HCT116 (cell line): ENCODE results near the gene RNF151. TPM values are rescaled to one million over a fixed set of nuclear protein-coding genes. Genes with fewer than 3 reads are reported as not detected.

Experiments
- ATAC-seq: fragments of 200-7000 bp; cut with Tn5 transposase; 2 replicates; pipeline ENCODE4 v1.9.1; 2020; ENCODE audit warnings: mild to moderate bottlenecking, moderate library complexity
- BruUV-seq: library from RNA; stranded (reverse); fragments of 400-500 nt; replicated peaks from 2 replicates; lab custom pipeline; 2021; lab: Mats Ljungman, UMichigan
- CTCF ChIA-PET: fragments of 300-600 bp; sonication (Branson Sonifier 250); formaldehyde crosslinking; loops from one replicate; lab custom pipeline; 2021; ENCODE audit warnings: antibody characterized with exemption; lab: Charles Lee
- POLR2A ChIA-PET: fragments of 300-600, 350-600 bp; sonication (Branson Sonifier 250); formaldehyde crosslinking; loops from one replicate; lab custom pipeline; 2021; ENCODE audit warnings: antibody characterized with exemption; lab: Charles Lee
- RAD21 ChIA-PET, 2 experiments: fragments of 300-600 bp; sonication (Branson Sonifier 250); formaldehyde crosslinking; loops; one replicate each; lab custom pipeline; 2023; ENCODE audit warnings: low total read pairs in 2 of 2; ENCODE audit not compliant: uncharacterized antibody in 2 of 2, unreplicated experiment in 2 of 2, low non-redundant PET in 1 of 2; lab: Charles Lee
- DNase-seq: peaks from one replicate; pipeline ENCODE4 v3.0.0-alpha.2; 2010; ENCODE audit warnings: low read depth, low spot score
- H2AFZ ChIP-seq: fragments of 200-600 bp; shearing (Covaris generic), sonication (generic); 2 replicates; pipeline ENCODE4 v1.6.1; 2017; ENCODE audit warnings: low read depth, mixed run types, mixed read lengths, antibody characterized with exemption, low read length; ENCODE audit not compliant: poor library complexity, severe bottlenecking
- H3K27ac ChIP-seq: 2 replicates; pipeline ENCODE4 v1.5.1; 2012; ENCODE audit warnings: low read depth, low read length
- H3K27me3 ChIP-seq: fragments of 200-600 bp; sonication (generic); 2 replicates; pipeline ENCODE4 v1.6.1; 2016; ENCODE audit warnings: mixed run types, low read length, mixed read lengths; ENCODE audit not compliant: insufficient read depth
- H3K36me3 ChIP-seq, 2 experiments: fragments of 200-500 bp in 1 of 2; fragments of 200-600 bp in 1 of 2; sonication (Bioruptor generic) in 1 of 2; sonication (generic) in 1 of 2; 2 replicates each; pipeline versions ENCODE4 v1.5.1 to v1.6.1; 2014 to 2016; ENCODE audit warnings: low read length in 2 of 2, inconsistent platforms in 1 of 2, mixed read lengths in 1 of 2, mixed run types in 1 of 2; ENCODE audit not compliant: insufficient read depth in 2 of 2, control insufficient read depth in 1 of 2
- H3K4me1 ChIP-seq, 2 experiments: fragments of 200-600 bp in 1 of 2; sonication (generic) in 1 of 2; 2 replicates each; pipeline versions ENCODE4 v1.5.1 to v1.6.1; 2012 to 2017; ENCODE audit warnings: low read length in 2 of 2, inconsistent platforms in 1 of 2, mild to moderate bottlenecking in 1 of 2, mixed read lengths in 1 of 2, mixed run types in 1 of 2, moderate library complexity in 1 of 2; ENCODE audit not compliant: insufficient read depth in 2 of 2, control insufficient read depth in 1 of 2
- H3K4me2 ChIP-seq: fragments of 200-600 bp; sonication (generic); 2 replicates; pipeline ENCODE4 v1.6.1; 2017; ENCODE audit warnings: mixed run types, low read length, mixed read lengths
- H3K4me3 ChIP-seq, 2 experiments: fragments of 200-600 bp in 1 of 2; sonication (generic) in 1 of 2; replicated peaks in 1 of 2; 2 replicates each; pipeline ENCODE4 v1.5.1; 2011 to 2016; ENCODE audit warnings: low read length in 2 of 2, control low read depth in 1 of 2, low read depth in 1 of 2, mild to moderate bottlenecking in 1 of 2, mixed read lengths in 1 of 2, mixed run types in 1 of 2
- H3K79me2 ChIP-seq: fragments of 200-600 bp; sonication (generic); 2 replicates; pipeline ENCODE4 v1.6.1; 2017; ENCODE audit warnings: mild to moderate bottlenecking, mixed run types, low read length, moderate library complexity, mixed read lengths; ENCODE audit not compliant: insufficient read depth
- H3K9ac ChIP-seq: fragments of 200-600 bp; sonication (generic); 2 replicates; pipeline ENCODE4 v1.6.1; 2016; ENCODE audit warnings: low read length, mixed read lengths
- H3K9me2 ChIP-seq: fragments of 200-600 bp; sonication (generic), shearing (Covaris generic); 2 replicates; pipeline ENCODE4 v1.6.1; 2017; ENCODE audit warnings: mixed run types, mild to moderate bottlenecking, moderate library complexity; ENCODE audit not compliant: insufficient read depth
- H3K9me3 ChIP-seq, 2 experiments: fragments of 200-500 bp in 1 of 2; fragments of 200-600 bp in 1 of 2; sonication (Bioruptor generic) in 1 of 2; sonication (generic) in 1 of 2; 2 replicates each; pipeline ENCODE4 v1.6.1; 2014 to 2017; ENCODE audit warnings: low read length in 2 of 2, mixed read lengths in 2 of 2, inconsistent platforms in 1 of 2, low read depth in 1 of 2, mild to moderate bottlenecking in 1 of 2, mixed run types in 1 of 2, moderate library complexity in 1 of 2; ENCODE audit not compliant: control insufficient read depth in 1 of 2, insufficient read depth in 1 of 2
- H4K20me1 ChIP-seq: fragments of 200-600 bp; sonication (generic), shearing (Covaris generic); 2 replicates; pipeline ENCODE4 v1.6.1; 2017; ENCODE audit warnings: mixed run types, mild to moderate bottlenecking, moderate library complexity; ENCODE audit not compliant: insufficient read depth
- CBX3 ChIP-seq: IDR thresholded peaks from 2 replicates; pipeline ENCODE4 v1.6.1; 2012; ENCODE audit warnings: low read depth
- ELF1 ChIP-seq: IDR thresholded peaks from 2 replicates; pipeline ENCODE4 v1.6.1; 2012; ENCODE audit warnings: low read depth, borderline replicate concordance
- POLR2AphosphoS5 ChIP-seq: IDR thresholded peaks from 2 replicates; pipeline ENCODE4 v1.6.1; 2011; ENCODE audit warnings: mild to moderate bottlenecking, low read depth, low read length, moderate library complexity
- SIN3A ChIP-seq: IDR thresholded peaks from 2 replicates; pipeline ENCODE4 v1.6.1; 2012; ENCODE audit warnings: low read depth
- intact Hi-C: fragments of 100-400 bp; cut with micrococcal nuclease; formaldehyde crosslinking; loops from 2 replicates; pipeline ENCODE4 v1.10.0; 2022
- total RNA-seq: library from RNA; stranded (reverse); gene quantifications from one replicate; pipeline ENCODE4 v1.2.1, GENCODE V29; 2021; ENCODE audit not compliant: unreplicated experiment
- TF ChIP-seq, protein P1 (sequence below): IDR thresholded peaks from 2 replicates; pipeline ENCODE4 v1.6.1; 2012
- TF ChIP-seq, protein P2 (sequence below), 3 experiments: fragments of 200-600 bp in 1 of 3; sonication (generic) in 1 of 3; IDR thresholded peaks in 2 of 3; conservative IDR thresholded peaks in 1 of 3; 2 replicates each; pipeline ENCODE4 v1.5.1; 2012 to 2017; ENCODE audit warnings: low read depth in 2 of 3, low read length in 2 of 3, antibody characterized with exemption in 1 of 3, borderline replicate concordance in 1 of 3, control low read depth in 1 of 3, mild to moderate bottlenecking in 1 of 3, mixed read lengths in 1 of 3, mixed run types in 1 of 3, moderate library complexity in 1 of 3; ENCODE audit not compliant: insufficient read depth in 1 of 3

The RNF151 gene
- total RNA-seq, 1 experiment from 2014 or later = 0.30 TPM

DNA sequence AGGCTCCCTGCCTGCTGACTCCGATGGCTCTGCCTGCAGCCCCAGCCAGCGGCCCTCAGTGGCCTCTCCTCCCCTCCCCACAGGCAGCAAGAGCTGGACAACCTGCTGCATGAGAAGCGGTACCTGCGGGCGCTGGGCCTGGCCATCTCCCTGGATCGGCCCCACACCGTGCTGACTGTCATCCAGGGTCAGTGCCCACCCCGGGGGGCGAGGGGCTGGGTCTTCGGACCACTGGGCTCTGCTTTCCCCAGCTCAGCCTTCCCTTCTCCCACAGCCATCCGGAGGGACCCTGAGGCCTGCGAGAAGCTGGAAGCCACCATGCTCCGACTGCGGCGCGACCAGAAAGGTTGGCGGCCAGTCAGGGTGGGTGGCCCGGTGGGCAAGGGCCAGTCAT is 11.2 kb downstream of the RNF151 start:
- CTCF ChIA-PET = interaction anchor here (1.4 kb wide), 1 partner anchor 26 kb away, joined by 5 read pairs; no protein-coding TSS in a partner anchor

More for the DNA sequence above, 11.2 kb downstream of the RNF151 start:
- POLR2A ChIA-PET = interaction anchor here (3.3 to 12.5 kb wide), 2 partner anchors 12 to 17 kb away, joined by 14 to 104 read pairs; partner anchors contain the start of genes NDUFB10, RNF151 and RPS2
- ATAC-seq = no peak
- DNase-seq = no peak
- peak overlapping the region; percentile 88; the same call in 1 of the 2 replicates for H3K27ac ChIP-seq
- no peaks in the 10 kb centered on the region for H3K9me2 ChIP-seq
- no peaks in the 10 kb centered on the region for H3K27me3 ChIP-seq
- peaks cover 22% of the 10 kb centered on the region for H3K79me2 ChIP-seq
- RAD21 ChIA-PET = interaction anchor here in 1 of 2 experiments (0.6 kb wide), 1 partner anchor 13 kb away, joined by 6 read pairs; the partner anchor contains the start of gene RPS2
- H3K4me2 ChIP-seq = peak overlapping the region; percentile 97
- peaks cover 0 to 41% of the 10 kb centered on the region in 2 experiments; a peak in 2 of 4 replicates for H3K36me3 ChIP-seq
- H4K20me1 ChIP-seq = no peaks in the 10 kb centered on the region
- H3K4me1 ChIP-seq = peaks cover 42 to 64% of the 10 kb centered on the region in 2 experiments
- peak overlapping the region; percentile 84 for H3K9ac ChIP-seq
- intact Hi-C loops = no loop called here
- H3K9me3 ChIP-seq = no peaks in the 10 kb centered on the region
- H3K4me3 ChIP-seq = no peak overlapping the region
- TF ChIP-seq, protein P1, sequence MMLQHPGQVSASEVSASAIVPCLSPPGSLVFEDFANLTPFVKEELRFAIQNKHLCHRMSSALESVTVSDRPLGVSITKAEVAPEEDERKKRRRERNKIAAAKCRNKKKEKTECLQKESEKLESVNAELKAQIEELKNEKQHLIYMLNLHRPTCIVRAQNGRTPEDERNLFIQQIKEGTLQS = no peak
- TF ChIP-seq ELF1 (no peak), POLR2AphosphoS5 (no peak), SIN3A (no peak), CBX3 (no peak)
- TF ChIP-seq, protein P2, sequence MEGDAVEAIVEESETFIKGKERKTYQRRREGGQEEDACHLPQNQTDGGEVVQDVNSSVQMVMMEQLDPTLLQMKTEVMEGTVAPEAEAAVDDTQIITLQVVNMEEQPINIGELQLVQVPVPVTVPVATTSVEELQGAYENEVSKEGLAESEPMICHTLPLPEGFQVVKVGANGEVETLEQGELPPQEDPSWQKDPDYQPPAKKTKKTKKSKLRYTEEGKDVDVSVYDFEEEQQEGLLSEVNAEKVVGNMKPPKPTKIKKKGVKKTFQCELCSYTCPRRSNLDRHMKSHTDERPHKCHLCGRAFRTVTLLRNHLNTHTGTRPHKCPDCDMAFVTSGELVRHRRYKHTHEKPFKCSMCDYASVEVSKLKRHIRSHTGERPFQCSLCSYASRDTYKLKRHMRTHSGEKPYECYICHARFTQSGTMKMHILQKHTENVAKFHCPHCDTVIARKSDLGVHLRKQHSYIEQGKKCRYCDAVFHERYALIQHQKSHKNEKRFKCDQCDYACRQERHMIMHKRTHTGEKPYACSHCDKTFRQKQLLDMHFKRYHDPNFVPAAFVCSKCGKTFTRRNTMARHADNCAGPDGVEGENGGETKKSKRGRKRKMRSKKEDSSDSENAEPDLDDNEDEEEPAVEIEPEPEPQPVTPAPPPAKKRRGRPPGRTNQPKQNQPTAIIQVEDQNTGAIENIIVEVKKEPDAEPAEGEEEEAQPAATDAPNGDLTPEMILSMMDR (IDR thresholded peaks at IDR 0.05 in 2 of 3, conservative IDR thresholded peaks at IDR 0.05 in 1 of 3; ENCODE audit: borderline replicate concordance in 1 of 3, insufficient read depth in 1 of 3, low read depth in 2 of 3, low read length in 2 of 3) = no peak
- H2AFZ ChIP-seq = no peak overlapping the region
- no TSS peak for BruUV-seq
